Gastrocnemius medialis (tissue), 4 donors: ENCODE measurements around the gene SNAPC2. TPM values are rescaled to one million over a fixed set of nuclear protein-coding genes. Genes with fewer than 3 reads are reported as not detected.

Experiments used
- ATAC-seq, 2 donors: fragments of 150-250 bp; one replicate each; pipeline ENCODE4 v1.9.1; 2016
- DNase-seq, 2 donors: peaks; one replicate each; pipeline ENCODE4 v3.0.0-alpha.2; 2019
- H3K27ac ChIP-seq, 4 donors: fragments of 200-600 bp; sonication (generic); 1 replicate in 1 of 4; 2 replicates in 3 of 4; pipeline ENCODE4 v1.5.1; 2016 to 2018; ENCODE audit warnings: mild to moderate bottlenecking in 2 of 4, moderate library complexity in 1 of 4
- H3K27me3 ChIP-seq, 3 donors: fragments of 200-600 bp; sonication (generic) in 2 of 3; 1 replicate in 1 of 3; 2 replicates in 2 of 3; pipeline versions ENCODE4 v1.5.1 to v1.6.0; 2016 to 2019; ENCODE audit warnings: mild to moderate bottlenecking in 1 of 3, moderate library complexity in 1 of 3
- H3K36me3 ChIP-seq, 2 donors: fragments of 200-600 bp; sonication (generic) in 1 of 2; one replicate each; pipeline ENCODE4 v1.5.1; 2017 to 2018
- H3K4me1 ChIP-seq, 2 donors: fragments of 200-600 bp; sonication (generic) in 1 of 2; one replicate each; pipeline ENCODE4 v1.5.1; 2016 to 2017; ENCODE audit warnings: mild to moderate bottlenecking in 2 of 2
- H3K4me3 ChIP-seq, 4 donors: fragments of 200-600 bp; sonication (generic) in 3 of 4; 1 replicate in 1 of 4; 2 replicates in 3 of 4; pipeline ENCODE4 v1.5.1; 2016 to 2019; ENCODE audit warnings: mild to moderate bottlenecking in 2 of 4
- H3K9me3 ChIP-seq, 3 donors: fragments of 200-600 bp; sonication (generic) in 2 of 3; 1 replicate in 1 of 3; 2 replicates in 2 of 3; pipeline ENCODE4 v1.5.1; 2016 to 2019
- POLR2A ChIP-seq, 2 donors: fragments of 450-650 bp; IDR thresholded peaks; one replicate each; pipeline ENCODE4 v1.6.1; 2017; ENCODE audit warnings: antibody characterized with exemption in 2 of 2, mild to moderate bottlenecking in 2 of 2, moderate library complexity in 2 of 2
- in situ Hi-C, 4 donors: fragments of 200-750 bp; cut with MboI; loops; one replicate each; pipeline versions ENCODE4 v1.15.0 to v1.8.0; 2017; ENCODE audit warnings: low sequenced_read_pairs in 4 of 4
- intact Hi-C: fragments of 100-400 bp; cut with DNase I; formaldehyde crosslinking; loops from one replicate; pipeline ENCODE4 v1.15.1; 2023; ENCODE audit warnings: low total_unique reads
- total RNA-seq, 4 donors: library from RNA; depleted of rRNA; stranded (reverse); fragments of >200 nt; gene quantifications; one replicate each; pipeline versions ENCODE4 v1.1.0 to v1.2.3, GENCODE V29; 2016
- TF ChIP-seq, protein P1 (sequence below), 5 experiments: fragments of 450-650 bp in 3 of 5; fragments of 200-600 bp in 2 of 5; sonication (generic) in 2 of 5; IDR thresholded peaks in 4 of 5; conservative IDR thresholded peaks in 1 of 5; 1 replicate in 4 of 5; 2 replicates in 1 of 5; pipeline ENCODE4 v1.5.1; 2016 to 2019; ENCODE audit warnings: antibody characterized with exemption in 5 of 5, mild to moderate bottlenecking in 3 of 5, moderate library complexity in 3 of 5

The SNAPC2 gene
- total RNA-seq, 4 donors from 2014 or later = 4.6 to 10.9 (median 7.1) TPM

DNA sequence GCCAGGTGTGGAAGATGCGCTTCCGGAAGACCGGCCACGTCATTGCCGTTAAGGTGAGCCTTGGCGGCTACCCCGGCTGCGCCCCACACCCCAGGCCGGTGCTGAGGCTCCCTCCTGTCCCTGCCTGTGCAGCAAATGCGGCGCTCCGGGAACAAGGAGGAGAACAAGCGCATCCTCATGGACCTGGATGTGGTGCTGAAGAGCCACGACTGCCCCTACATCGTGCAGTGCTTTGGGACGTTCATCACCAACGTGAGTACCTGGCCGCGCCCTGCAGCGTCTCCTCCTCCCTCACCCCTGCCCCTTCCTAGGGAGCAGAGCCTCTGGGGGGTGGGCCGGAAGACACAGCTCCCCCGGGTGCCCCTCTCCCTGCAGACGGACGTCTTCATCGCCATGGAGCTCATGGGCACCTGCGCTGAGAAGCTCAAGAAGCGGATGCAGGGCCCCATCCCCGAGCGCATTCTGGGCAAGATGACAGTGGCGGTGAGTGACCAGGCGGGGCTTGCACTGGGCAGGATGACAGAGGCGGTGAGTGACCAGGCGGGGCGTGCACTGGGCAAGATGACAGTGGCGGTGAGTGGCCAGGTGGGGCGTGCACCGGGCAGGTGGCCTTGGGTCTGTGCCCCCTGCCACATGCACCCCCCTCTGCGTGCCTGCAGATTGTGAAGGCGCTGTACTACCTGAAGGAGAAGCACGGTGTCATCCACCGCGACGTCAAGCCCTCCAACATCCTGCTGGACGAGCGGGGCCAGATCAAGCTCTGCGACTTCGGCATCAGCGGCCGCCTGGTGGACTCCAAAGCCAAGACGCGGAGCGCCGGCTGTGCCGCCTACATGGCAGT is 9.6 kb upstream of the SNAPC2 start:
- Histone ChIP-seq H3K27me3 (peaks cover 9 to 12% (median 11%) of the 10 kb centered on the region in 3 donors), H3K4me1 (peaks cover under 1 to 15% of the 10 kb centered on the region in 2 donors), H3K27ac (no peak overlapping the region), H3K36me3 (peaks cover 0 to 48% of the 10 kb centered on the region in 2 donors), H3K4me3 (no peak overlapping the region), H3K9me3 (no peaks in the 10 kb centered on the region)
- TF ChIP-seq POLR2A (IDR thresholded peaks at IDR 0.05) = no peak
- TF ChIP-seq, protein P1, sequence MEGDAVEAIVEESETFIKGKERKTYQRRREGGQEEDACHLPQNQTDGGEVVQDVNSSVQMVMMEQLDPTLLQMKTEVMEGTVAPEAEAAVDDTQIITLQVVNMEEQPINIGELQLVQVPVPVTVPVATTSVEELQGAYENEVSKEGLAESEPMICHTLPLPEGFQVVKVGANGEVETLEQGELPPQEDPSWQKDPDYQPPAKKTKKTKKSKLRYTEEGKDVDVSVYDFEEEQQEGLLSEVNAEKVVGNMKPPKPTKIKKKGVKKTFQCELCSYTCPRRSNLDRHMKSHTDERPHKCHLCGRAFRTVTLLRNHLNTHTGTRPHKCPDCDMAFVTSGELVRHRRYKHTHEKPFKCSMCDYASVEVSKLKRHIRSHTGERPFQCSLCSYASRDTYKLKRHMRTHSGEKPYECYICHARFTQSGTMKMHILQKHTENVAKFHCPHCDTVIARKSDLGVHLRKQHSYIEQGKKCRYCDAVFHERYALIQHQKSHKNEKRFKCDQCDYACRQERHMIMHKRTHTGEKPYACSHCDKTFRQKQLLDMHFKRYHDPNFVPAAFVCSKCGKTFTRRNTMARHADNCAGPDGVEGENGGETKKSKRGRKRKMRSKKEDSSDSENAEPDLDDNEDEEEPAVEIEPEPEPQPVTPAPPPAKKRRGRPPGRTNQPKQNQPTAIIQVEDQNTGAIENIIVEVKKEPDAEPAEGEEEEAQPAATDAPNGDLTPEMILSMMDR (IDR thresholded peaks at IDR 0.05 in 4 of 5, conservative IDR thresholded peaks at IDR 0.05 in 1 of 5) = no peak
- in situ Hi-C loops (no loop called here), intact Hi-C loops (no loop called here)
- DNase-seq (no peak), ATAC-seq (no peak)

DNA sequence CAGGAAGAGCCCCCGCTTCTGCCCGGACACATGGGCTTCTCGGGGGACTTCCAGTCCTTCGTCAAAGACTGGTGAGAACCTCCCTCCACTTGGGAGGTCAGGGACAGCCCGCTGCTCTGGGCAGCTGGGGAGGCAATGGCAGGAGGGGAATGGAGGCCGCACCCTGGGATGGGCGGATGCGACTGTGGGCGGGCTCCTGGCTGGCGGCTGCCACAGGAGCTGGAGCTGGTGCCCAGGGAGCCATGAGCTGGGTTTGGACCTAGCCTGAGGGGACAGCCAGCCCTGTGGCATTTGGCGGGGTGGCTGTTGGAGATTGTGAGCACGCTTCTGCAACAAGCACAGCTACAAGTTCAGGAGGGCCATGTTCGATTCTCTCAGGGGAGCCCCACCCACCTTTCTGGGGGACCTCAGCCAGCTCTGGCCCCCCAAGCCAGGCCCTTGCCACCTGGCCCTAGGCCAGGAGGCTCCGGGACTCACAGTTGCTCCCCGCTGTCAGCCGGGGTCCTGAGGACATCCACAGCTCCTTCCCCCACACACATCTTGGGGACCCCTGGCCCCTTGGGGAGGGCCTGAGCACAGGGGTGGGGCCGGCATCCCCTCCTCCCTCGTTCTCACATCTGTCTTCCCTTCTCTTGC is 8.5 kb upstream of the SNAPC2 start:
- Histone ChIP-seq H3K4me1 (peaks cover 4 to 22% of the 10 kb centered on the region in 2 donors), H3K4me3 (no peak overlapping the region), H3K27me3 (peaks cover 20 to 22% (median 20%) of the 10 kb centered on the region in 3 donors), H3K27ac (no peak overlapping the region), H3K9me3 (no peaks in the 10 kb centered on the region), H3K36me3 (peaks cover 0 to 38% of the 10 kb centered on the region in 2 donors)
- no peak for ATAC-seq
- intact Hi-C loops (no loop called here), in situ Hi-C loops (no loop called here)
- no peak for DNase-seq
- no peak for TF ChIP-seq POLR2A (IDR thresholded peaks at IDR 0.05)
- TF ChIP-seq, protein P1 (IDR thresholded peaks at IDR 0.05 in 4 of 5, conservative IDR thresholded peaks at IDR 0.05 in 1 of 5) = no peak

DNA sequence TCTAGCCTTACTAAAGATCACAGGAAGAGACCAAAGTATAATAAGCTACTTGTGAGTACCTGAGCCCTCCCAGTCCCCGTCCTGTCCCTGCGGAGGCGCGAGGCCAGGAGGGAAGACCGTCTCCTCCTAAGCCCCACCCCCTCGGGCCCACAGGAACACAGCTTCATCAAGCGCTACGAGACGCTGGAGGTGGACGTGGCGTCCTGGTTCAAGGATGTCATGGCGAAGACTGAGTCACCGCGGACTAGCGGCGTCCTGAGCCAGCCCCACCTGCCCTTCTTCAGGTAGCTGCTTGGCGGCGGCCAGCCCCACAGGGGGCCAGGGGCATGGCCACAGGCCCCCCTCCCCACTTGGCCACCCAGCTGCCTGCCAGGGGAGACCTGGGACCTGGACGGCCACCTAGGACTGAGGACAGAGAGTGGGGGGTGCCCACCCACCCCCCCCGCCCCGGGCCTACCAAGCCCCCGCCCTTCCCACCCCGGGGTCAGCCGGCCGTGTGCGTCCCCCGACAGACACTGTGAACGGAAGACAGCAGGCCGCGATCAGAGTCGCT is 7.9 kb upstream of the SNAPC2 start:
- ATAC-seq = no peak
- H3K27me3 ChIP-seq = peaks cover 24 to 27% (median 26%) of the 10 kb centered on the region in 3 donors
- no peak for DNase-seq
- TF ChIP-seq POLR2A (IDR thresholded peaks at IDR 0.05) = no peak
- TF ChIP-seq, protein P1 (IDR thresholded peaks at IDR 0.05 in 4 of 5, conservative IDR thresholded peaks at IDR 0.05 in 1 of 5) = no peak
- H3K4me3 ChIP-seq = no peak overlapping the region
- H3K4me1 ChIP-seq = peaks cover 5 to 19% of the 10 kb centered on the region in 2 donors
- H3K9me3 ChIP-seq = no peaks in the 10 kb centered on the region
- peaks cover 0 to 38% of the 10 kb centered on the region in 2 donors for H3K36me3 ChIP-seq
- H3K27ac ChIP-seq = no peak overlapping the region
- intact Hi-C loops (no loop called here), in situ Hi-C loops (no loop called here)

DNA sequence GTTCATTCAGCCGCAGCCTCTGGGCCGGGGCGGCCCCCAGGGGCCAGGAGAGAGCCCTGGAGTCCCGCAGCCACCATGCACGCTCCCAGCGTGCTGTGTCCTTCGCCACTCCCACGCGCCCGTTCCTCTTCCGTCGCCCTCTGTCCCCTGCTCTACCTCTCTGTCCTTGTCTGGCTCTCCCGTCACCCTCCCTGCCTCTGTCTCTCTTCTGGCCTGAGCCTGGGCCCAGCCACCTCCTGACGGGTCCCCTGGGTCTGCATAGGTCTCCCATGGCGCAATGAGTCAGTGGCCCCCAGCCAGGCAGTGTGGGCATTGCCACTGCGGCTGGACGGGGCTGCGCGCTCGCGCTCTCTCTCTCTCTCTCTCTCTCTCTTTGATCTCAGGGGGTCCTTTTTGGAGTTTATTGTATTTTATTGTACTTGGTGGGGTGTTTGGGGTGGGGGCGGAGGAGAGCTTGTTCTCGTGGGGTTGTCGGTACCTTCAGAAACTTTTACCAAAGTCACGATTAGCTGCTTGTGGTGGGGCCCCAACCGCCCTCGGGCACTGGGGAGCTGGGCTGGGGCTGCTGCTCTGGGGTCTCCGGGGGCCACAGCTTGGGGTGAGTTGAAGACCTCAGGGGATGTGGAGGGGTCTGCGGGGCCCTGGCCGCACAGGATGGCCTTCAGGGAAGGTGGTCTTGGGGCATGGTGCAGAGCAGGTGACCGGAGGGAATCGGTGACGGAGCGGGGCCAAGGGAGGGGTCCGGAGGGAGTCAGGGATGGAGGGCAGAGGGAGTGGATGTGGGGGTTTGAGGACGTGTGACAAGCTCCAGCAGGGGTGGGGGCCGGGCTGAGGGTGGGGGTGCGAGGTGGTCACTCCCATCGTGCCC is 7.2 kb upstream of the SNAPC2 start:
- H3K4me1 ChIP-seq = peaks cover 7 to 16% of the 10 kb centered on the region in 2 donors
- H3K9me3 ChIP-seq = no peaks in the 10 kb centered on the region
- peaks cover 0 to 38% of the 10 kb centered on the region in 2 donors for H3K36me3 ChIP-seq
- no peak for ATAC-seq
- peaks cover 28 to 34% (median 33%) of the 10 kb centered on the region in 3 donors for H3K27me3 ChIP-seq
- in situ Hi-C loops = no loop called here
- DNase-seq = no peak
- intact Hi-C loops = no loop called here
- TF ChIP-seq, protein P1 (IDR thresholded peaks at IDR 0.05 in 4 of 5, conservative IDR thresholded peaks at IDR 0.05 in 1 of 5) = no peak
- TF ChIP-seq POLR2A (IDR thresholded peaks at IDR 0.05) = no peak
- H3K4me3 ChIP-seq = no peak overlapping the region
- no peak overlapping the region for H3K27ac ChIP-seq
